HepG2 (cell line): Measurements from ENCODE around the gene STX4. TPM values are rescaled to one million over a fixed set of nuclear protein-coding genes. Genes with fewer than 3 reads are reported as not detected.

Experiments
- AHR ChIP-seq: IDR thresholded peaks from 2 replicates; pipeline ENCODE4 v1.6.1; 2018; ENCODE audit warnings: missing genetic modification reagents, missing compliant biosample characterization
- GATAD1 ChIP-seq: IDR thresholded peaks from 2 replicates; pipeline ENCODE4 v1.6.1; 2016; ENCODE audit warnings: missing genetic modification reagents, missing compliant biosample characterization
- GRHL1 ChIP-seq: sonication (generic); formaldehyde crosslinking; conservative IDR thresholded peaks from 2 replicates; pipeline ENCODE4 v1.8.0; 2022; ENCODE audit warnings: missing genetic modification reagents
- KLF16 ChIP-seq, 2 experiments: sonication (generic) in 1 of 2; formaldehyde crosslinking in 1 of 2; IDR thresholded peaks; 2 replicates each; pipeline versions ENCODE4 v1.6.1 to v1.8.0; 2016 to 2023; ENCODE audit warnings: missing genetic modification reagents in 2 of 2, missing compliant biosample characterization in 1 of 2
- MED13 ChIP-seq: sonication (generic); formaldehyde crosslinking; IDR thresholded peaks from 2 replicates; pipeline ENCODE4 v1.5.0; 2020; ENCODE audit warnings: missing genetic modification reagents
- MEIS2 ChIP-seq: sonication (generic); formaldehyde crosslinking; IDR thresholded peaks from 2 replicates; pipeline ENCODE4 v1.9.0; 2021; ENCODE audit warnings: mild to moderate bottlenecking, missing genetic modification reagents
- MLLT10 ChIP-seq: sonication (generic); formaldehyde crosslinking; IDR thresholded peaks from 2 replicates; pipeline ENCODE4 v1.4.0; 2020; ENCODE audit warnings: missing genetic modification reagents
- NFKB2 ChIP-seq: sonication (generic); formaldehyde crosslinking; IDR thresholded peaks from 2 replicates; pipeline ENCODE4 v1.4.0; 2020; ENCODE audit warnings: missing genetic modification reagents, borderline replicate concordance
- REPIN1 ChIP-seq: sonication (generic); formaldehyde crosslinking; IDR thresholded peaks from 2 replicates; pipeline ENCODE4 v1.8.0; 2022; ENCODE audit warnings: missing genetic modification reagents, low read depth, mild to moderate bottlenecking, borderline replicate concordance
- SALL1 ChIP-seq: sonication (generic); formaldehyde crosslinking; IDR thresholded peaks from 2 replicates; pipeline ENCODE4 v1.8.0; 2022; ENCODE audit warnings: mild to moderate bottlenecking, missing genetic modification reagents
- SKIL ChIP-seq: sonication (generic); formaldehyde crosslinking; IDR thresholded peaks from 2 replicates; pipeline ENCODE4 v1.8.0; 2022; ENCODE audit warnings: missing genetic modification reagents, mild to moderate bottlenecking, moderate library complexity, borderline replicate concordance
- SOX6 ChIP-seq, 2 experiments: fragments of 450-650 bp in 1 of 2; sonication (generic) in 1 of 2; formaldehyde crosslinking in 1 of 2; IDR thresholded peaks; 2 replicates each; pipeline versions ENCODE4 v1.4.0 to v1.6.1; 2017 to 2020; ENCODE audit warnings: antibody characterized with exemption in 1 of 2, mild to moderate bottlenecking in 1 of 2, missing genetic modification reagents in 1 of 2
- SRY ChIP-seq: sonication (generic); formaldehyde crosslinking; IDR thresholded peaks from 2 replicates; pipeline ENCODE4 v1.8.0; 2022; ENCODE audit warnings: mild to moderate bottlenecking, missing genetic modification reagents
- TCF12 ChIP-seq, 2 experiments: fragments of 450-650 bp in 1 of 2; sonication (generic) in 1 of 2; formaldehyde crosslinking in 1 of 2; IDR thresholded peaks; 2 replicates each; pipeline versions ENCODE4 v1.6.1 to v1.8.0; 2017 to 2022; ENCODE audit warnings: antibody characterized with exemption in 1 of 2, mild to moderate bottlenecking in 1 of 2, missing genetic modification reagents in 1 of 2, moderate library complexity in 1 of 2
- ZMYM3 ChIP-seq: sonication (generic); formaldehyde crosslinking; IDR thresholded peaks from 2 replicates; pipeline ENCODE4 v1.5.1; 2020; ENCODE audit warnings: mild to moderate bottlenecking, missing genetic modification reagents
- ZNF10 ChIP-seq: sonication (generic); formaldehyde crosslinking; IDR thresholded peaks from 2 replicates; pipeline ENCODE4 v1.4.0; 2020; ENCODE audit warnings: mild to moderate bottlenecking, low read depth, missing genetic modification reagents, borderline replicate concordance
- ZNF225 ChIP-seq: sonication (generic); formaldehyde crosslinking; IDR thresholded peaks from 2 replicates; pipeline ENCODE4 v1.4.0; 2020; ENCODE audit warnings: mild to moderate bottlenecking, missing genetic modification reagents
- ZNF234 ChIP-seq: sonication (generic); formaldehyde crosslinking; conservative IDR thresholded peaks from 2 replicates; pipeline ENCODE4 v1.5.1; 2020; ENCODE audit warnings: mild to moderate bottlenecking, missing genetic modification reagents
- ZNF263 ChIP-seq: sonication (generic); formaldehyde crosslinking; IDR thresholded peaks from 2 replicates; pipeline ENCODE4 v1.4.0; 2020; ENCODE audit warnings: missing genetic modification reagents
- ZSCAN21 ChIP-seq: sonication (generic); formaldehyde crosslinking; IDR thresholded peaks from 2 replicates; pipeline ENCODE4 v1.8.0; 2022; ENCODE audit warnings: mild to moderate bottlenecking, missing genetic modification reagents, moderate library complexity, borderline replicate concordance
- ZSCAN30 ChIP-seq: sonication (generic); formaldehyde crosslinking; IDR thresholded peaks from 2 replicates; pipeline ENCODE4 v1.5.0; 2020; ENCODE audit warnings: mild to moderate bottlenecking, missing genetic modification reagents
- polyA plus RNA-seq, 8 experiments: library from polyadenylated mRNA; depleted of rRNA in 3 of 8; stranded (reverse) in 7 of 8; unstranded in 1 of 8; fragments of >200 nt; fragmentation: Illumina TruSeq in 4 of 8; extraction: Trizol in 4 of 8; gene quantifications; 2 replicates each; pipeline versions ENCODE4 v1.2.1 to v1.2.3, GENCODE V29; 2011 to 2016; ENCODE audit warnings: low read depth in 4 of 8, missing spikeins in 1 of 8, mixed read lengths in 1 of 8; ENCODE audit not compliant: insufficient read depth in 1 of 8
- total RNA-seq, 5 experiments: library from RNA; depleted of rRNA; stranded (reverse); fragments of >200 nt; fragmentation: Illumina TruSeq; extraction: Trizol; gene quantifications; 2 replicates each; pipeline ENCODE4 v1.2.3, GENCODE V29; 2016; ENCODE audit warnings: low read depth in 1 of 5
- TF ChIP-seq, protein P1 (sequence below): IDR thresholded peaks from 2 replicates; pipeline ENCODE4 v1.6.1; 2012; ENCODE audit warnings: inconsistent platforms
- TF ChIP-seq, protein P2 (sequence below): sonication (generic); formaldehyde crosslinking; IDR thresholded peaks from 2 replicates; pipeline ENCODE4; 2020; ENCODE audit warnings: missing genetic modification reagents, mild to moderate bottlenecking, borderline replicate concordance

The STX4 gene
- total and polyA plus RNA-seq, 2 of the 13 experiments (the other 11 are each of a cell fraction or from before 2014, with no cell fraction given): 29.2 to 34.6 TPM

GRCh38 chr16:30996324-30996984, 36.9 kb upstream of the STX4 start (continued):
- no peak for TF ChIP-seq GRHL1
- TF ChIP-seq ZNF263 (CRISPR knock-in tag): no peak
- no peak for TF ChIP-seq MLLT10
- TF ChIP-seq SKIL: no peak; the same call in 1 of the 2 replicates
- no peak for TF ChIP-seq ZNF225 (CRISPR knock-in tag)
- peak; percentile 31; the same call in 1 of the 2 replicates for TF ChIP-seq NFKB2
- TF ChIP-seq ZNF10 (CRISPR knock-in tag): no peak
- no peak for TF ChIP-seq GATAD1 (CRISPR knock-in tag)
- no peak for TF ChIP-seq MED13 (CRISPR knock-in tag)
- peak in 1 of 2 experiments; percentile 22; a peak in 1 of 4 replicates for TF ChIP-seq KLF16 (CRISPR knock-in tag; IDR thresholded peaks at IDR 0.05)
- no peak for TF ChIP-seq ZSCAN21 (CRISPR knock-in tag)
- TF ChIP-seq ZNF234 (CRISPR knock-in tag): no peak; the same call in 1 of the 2 replicates
- peak; percentile 61; the same call in 1 of the 2 replicates for TF ChIP-seq ZSCAN30 (CRISPR knock-in tag)
- peak; percentile 74 for TF ChIP-seq SALL1 (CRISPR knock-in tag)
- TF ChIP-seq ZMYM3: peak; percentile 96
- TF ChIP-seq REPIN1 (CRISPR knock-in tag): no peak; the same call in 1 of the 2 replicates
- no peak for TF ChIP-seq TCF12 (IDR thresholded peaks at IDR 0.05)
- no peak for TF ChIP-seq TCF12 (CRISPR knock-in tag; IDR thresholded peaks at IDR 0.05)
- TF ChIP-seq, protein P1, sequence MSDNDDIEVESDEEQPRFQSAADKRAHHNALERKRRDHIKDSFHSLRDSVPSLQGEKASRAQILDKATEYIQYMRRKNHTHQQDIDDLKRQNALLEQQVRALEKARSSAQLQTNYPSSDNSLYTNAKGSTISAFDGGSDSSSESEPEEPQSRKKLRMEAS: peak; percentile 53; the same call in 1 of the 2 replicates
- TF ChIP-seq SRY: no peak
- TF ChIP-seq AHR (CRISPR knock-in tag): no peak
- TF ChIP-seq, protein P2, sequence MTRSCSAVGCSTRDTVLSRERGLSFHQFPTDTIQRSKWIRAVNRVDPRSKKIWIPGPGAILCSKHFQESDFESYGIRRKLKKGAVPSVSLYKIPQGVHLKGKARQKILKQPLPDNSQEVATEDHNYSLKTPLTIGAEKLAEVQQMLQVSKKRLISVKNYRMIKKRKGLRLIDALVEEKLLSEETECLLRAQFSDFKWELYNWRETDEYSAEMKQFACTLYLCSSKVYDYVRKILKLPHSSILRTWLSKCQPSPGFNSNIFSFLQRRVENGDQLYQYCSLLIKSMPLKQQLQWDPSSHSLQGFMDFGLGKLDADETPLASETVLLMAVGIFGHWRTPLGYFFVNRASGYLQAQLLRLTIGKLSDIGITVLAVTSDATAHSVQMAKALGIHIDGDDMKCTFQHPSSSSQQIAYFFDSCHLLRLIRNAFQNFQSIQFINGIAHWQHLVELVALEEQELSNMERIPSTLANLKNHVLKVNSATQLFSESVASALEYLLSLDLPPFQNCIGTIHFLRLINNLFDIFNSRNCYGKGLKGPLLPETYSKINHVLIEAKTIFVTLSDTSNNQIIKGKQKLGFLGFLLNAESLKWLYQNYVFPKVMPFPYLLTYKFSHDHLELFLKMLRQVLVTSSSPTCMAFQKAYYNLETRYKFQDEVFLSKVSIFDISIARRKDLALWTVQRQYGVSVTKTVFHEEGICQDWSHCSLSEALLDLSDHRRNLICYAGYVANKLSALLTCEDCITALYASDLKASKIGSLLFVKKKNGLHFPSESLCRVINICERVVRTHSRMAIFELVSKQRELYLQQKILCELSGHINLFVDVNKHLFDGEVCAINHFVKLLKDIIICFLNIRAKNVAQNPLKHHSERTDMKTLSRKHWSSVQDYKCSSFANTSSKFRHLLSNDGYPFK: no peak
- no peak for TF ChIP-seq MEIS2 (CRISPR knock-in tag)
- TF ChIP-seq SOX6 (IDR thresholded peaks at IDR 0.05): no peak
- TF ChIP-seq SOX6 (CRISPR knock-in tag; IDR thresholded peaks at IDR 0.05): peak; percentile 13; the same call in 1 of the 2 replicates
